ENCODE data around the gene RRM1.

DNA sequence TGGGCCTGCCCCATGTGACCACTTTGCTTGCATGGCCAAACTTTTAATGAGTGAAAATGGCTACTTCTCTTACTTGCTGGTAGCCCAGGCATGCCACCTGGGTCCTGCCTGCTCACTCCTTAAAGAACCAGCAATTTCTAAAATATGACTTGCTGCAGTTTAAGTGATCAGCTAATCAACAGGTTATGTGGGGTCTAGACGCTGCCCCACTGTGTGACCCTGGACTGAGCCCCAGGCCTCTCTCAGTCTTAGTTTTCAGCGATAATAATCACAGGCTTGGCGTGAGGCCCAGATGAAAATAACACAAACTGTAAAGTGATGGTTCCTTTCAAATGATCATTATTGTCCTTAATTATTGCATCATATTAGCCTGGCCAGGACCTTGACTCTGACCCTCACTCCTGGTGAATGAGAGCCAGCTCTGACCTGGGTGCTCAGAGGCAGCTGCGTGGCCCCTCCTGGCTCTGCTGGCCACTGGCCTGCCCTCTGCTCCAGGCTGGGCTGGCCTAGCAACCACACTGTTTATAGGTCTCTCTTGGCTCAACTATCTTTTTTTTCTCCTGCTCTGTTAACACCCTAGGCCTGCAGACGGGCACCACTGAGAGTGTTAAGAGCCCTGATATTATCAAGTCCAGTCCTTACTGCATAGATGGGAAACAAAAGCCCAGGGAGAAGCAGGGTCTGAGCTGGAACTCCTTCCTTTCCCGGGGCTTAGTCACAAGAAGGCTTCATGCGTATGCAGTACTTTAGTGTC lies 89.7 kb downstream of the RRM1 start:
- TF ChIP-seq POLR2A (IDR thresholded peaks at IDR 0.05; ENCODE audit: extremely low read depth, insufficient read length), result no peak
- TF ChIP-seq, protein P1, sequence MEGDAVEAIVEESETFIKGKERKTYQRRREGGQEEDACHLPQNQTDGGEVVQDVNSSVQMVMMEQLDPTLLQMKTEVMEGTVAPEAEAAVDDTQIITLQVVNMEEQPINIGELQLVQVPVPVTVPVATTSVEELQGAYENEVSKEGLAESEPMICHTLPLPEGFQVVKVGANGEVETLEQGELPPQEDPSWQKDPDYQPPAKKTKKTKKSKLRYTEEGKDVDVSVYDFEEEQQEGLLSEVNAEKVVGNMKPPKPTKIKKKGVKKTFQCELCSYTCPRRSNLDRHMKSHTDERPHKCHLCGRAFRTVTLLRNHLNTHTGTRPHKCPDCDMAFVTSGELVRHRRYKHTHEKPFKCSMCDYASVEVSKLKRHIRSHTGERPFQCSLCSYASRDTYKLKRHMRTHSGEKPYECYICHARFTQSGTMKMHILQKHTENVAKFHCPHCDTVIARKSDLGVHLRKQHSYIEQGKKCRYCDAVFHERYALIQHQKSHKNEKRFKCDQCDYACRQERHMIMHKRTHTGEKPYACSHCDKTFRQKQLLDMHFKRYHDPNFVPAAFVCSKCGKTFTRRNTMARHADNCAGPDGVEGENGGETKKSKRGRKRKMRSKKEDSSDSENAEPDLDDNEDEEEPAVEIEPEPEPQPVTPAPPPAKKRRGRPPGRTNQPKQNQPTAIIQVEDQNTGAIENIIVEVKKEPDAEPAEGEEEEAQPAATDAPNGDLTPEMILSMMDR (IDR thresholded peaks at IDR 0.05; ENCODE audit: low read depth, low read length), result no peak
- TF ChIP-seq, protein P2, sequence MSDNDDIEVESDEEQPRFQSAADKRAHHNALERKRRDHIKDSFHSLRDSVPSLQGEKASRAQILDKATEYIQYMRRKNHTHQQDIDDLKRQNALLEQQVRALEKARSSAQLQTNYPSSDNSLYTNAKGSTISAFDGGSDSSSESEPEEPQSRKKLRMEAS (IDR thresholded peaks at IDR 0.05; ENCODE audit: low read depth, low read length), result no peak

All from NB4 (cell line).